IMR-90 (cell line): ENCODE measurements around the gene KCNJ3. TPM values are rescaled to one million over a fixed set of nuclear protein-coding genes. Genes with fewer than 3 reads are reported as not detected.

ENCODE experiments used
- ATAC-seq: fragments of 200-7000 bp; cut with Tn5 transposase; 2 replicates; pipeline ENCODE4 v1.9.1; 2020; ENCODE audit warnings: low read depth, mild to moderate bottlenecking, moderate library complexity
- BruUV-seq: library from RNA; stranded (reverse); fragments of 400-500 nt; replicated peaks from 2 replicates; lab custom pipeline; 2021; lab: Mats Ljungman, UMichigan
- CTCF ChIA-PET: fragments of 300-600 bp; formaldehyde crosslinking; extraction: SDS; loops from one replicate; lab custom pipeline; 2021; ENCODE audit warnings: antibody characterized with exemption; lab: Yijun Ruan, JAX
- POLR2A ChIA-PET: fragments of 300-600 bp; sonication (Branson Sonifier 250); formaldehyde crosslinking; loops from one replicate; lab custom pipeline; 2022; ENCODE audit warnings: antibody characterized with exemption; ENCODE audit not compliant: unreplicated experiment; lab: Charles Lee
- DNase-seq: peaks from one replicate; pipeline ENCODE4 v3.0.0; 2013
- H2AFZ ChIP-seq: replicated peaks from 2 replicates; pipeline ENCODE3; 2013; ENCODE audit warnings: low read length, mild to moderate bottlenecking; ENCODE audit not compliant: poor library complexity
- H2AK5ac ChIP-seq: 2 replicates; pipeline ENCODE4 v1.6.1; 2013; ENCODE audit warnings: low read depth, low read length, inconsistent platforms
- H2AK9ac ChIP-seq: replicated peaks from 2 replicates; pipeline ENCODE3; 2013; ENCODE audit warnings: mild to moderate bottlenecking, low read depth, low read length, moderate library complexity; ENCODE audit not compliant: poor library complexity
- H2BK120ac ChIP-seq: 2 replicates; pipeline ENCODE4 v1.6.1; 2013; ENCODE audit warnings: low read depth, low read length, inconsistent platforms
- H2BK15ac ChIP-seq: 3 replicates; pipeline ENCODE4 v1.6.1; 2013; ENCODE audit warnings: low read depth, low read length, inconsistent platforms
- H2BK20ac ChIP-seq: 2 replicates; pipeline ENCODE4 v1.6.1; 2013; ENCODE audit warnings: low read depth, mild to moderate bottlenecking, inconsistent platforms, low read length, moderate library complexity
- H2BK5ac ChIP-seq: 2 replicates; pipeline ENCODE4 v1.6.1; 2013; ENCODE audit warnings: mild to moderate bottlenecking, low read depth, low read length, inconsistent platforms; ENCODE audit not compliant: poor library complexity, severe bottlenecking
- H3K14ac ChIP-seq: replicated peaks from 2 replicates; pipeline ENCODE4 v1.6.1; 2013; ENCODE audit warnings: low read depth, low read length, inconsistent platforms
- H3K18ac ChIP-seq: 2 replicates; pipeline ENCODE4 v1.6.1; 2013; ENCODE audit warnings: low read depth, low read length, control low read depth
- H3K23ac ChIP-seq: 2 replicates; pipeline ENCODE4 v1.6.1; 2013; ENCODE audit warnings: low read depth, low read length, inconsistent platforms
- H3K27ac ChIP-seq: 2 replicates; pipeline ENCODE4 v1.5.1; 2013; ENCODE audit warnings: mild to moderate bottlenecking, control low read depth, low read length; ENCODE audit not compliant: insufficient read depth
- H3K27me3 ChIP-seq: 2 replicates; pipeline ENCODE4 v1.6.1; 2013; ENCODE audit warnings: low read length; ENCODE audit not compliant: control insufficient read depth, insufficient read depth
- H3K36me3 ChIP-seq: 2 replicates; pipeline ENCODE4 v1.6.1; 2013; ENCODE audit warnings: low read length, mixed read lengths; ENCODE audit not compliant: control insufficient read depth, insufficient read depth
- H3K4ac ChIP-seq: 2 replicates; pipeline ENCODE4 v1.6.1; 2013; ENCODE audit warnings: low read depth, low read length, inconsistent platforms
- H3K4me1 ChIP-seq: 2 replicates; pipeline ENCODE4 v1.6.1; 2013; ENCODE audit warnings: low read length, mixed read lengths; ENCODE audit not compliant: control insufficient read depth, insufficient read depth
- H3K4me2 ChIP-seq: 2 replicates; pipeline ENCODE4 v1.6.1; 2013; ENCODE audit warnings: low read depth, mild to moderate bottlenecking, control low read depth, low read length, moderate library complexity
- H3K4me3 ChIP-seq: 2 replicates; pipeline ENCODE4 v1.5.1; 2013; ENCODE audit warnings: low read depth, mild to moderate bottlenecking, control low read depth, low read length, moderate library complexity; ENCODE audit not compliant: insufficient read depth
- H3K56ac ChIP-seq: 2 replicates; pipeline ENCODE4 v1.6.1; 2013; ENCODE audit warnings: low read length, inconsistent platforms; ENCODE audit not compliant: insufficient read depth; ENCODE audit errors: extremely low read depth
- H3K79me1 ChIP-seq, 2 experiments: 2 replicates each; pipeline ENCODE4 v1.6.1; 2013; ENCODE audit warnings: low read length in 2 of 2, inconsistent platforms in 1 of 2, low read depth in 1 of 2
- H3K9ac ChIP-seq: 2 replicates; pipeline ENCODE4 v1.6.1; 2013; ENCODE audit warnings: low read depth, low read length, control low read depth
- H3K9me1 ChIP-seq: 2 replicates; pipeline ENCODE4 v1.6.1; 2013; ENCODE audit warnings: low read length, inconsistent platforms; ENCODE audit not compliant: insufficient read depth
- H3K9me3 ChIP-seq: 2 replicates; pipeline ENCODE4 v1.6.1; 2013; ENCODE audit warnings: low read length; ENCODE audit not compliant: control insufficient read depth, insufficient read depth
- H4K20me1 ChIP-seq: 2 replicates; pipeline ENCODE4 v1.6.1; 2013; ENCODE audit warnings: low read length, inconsistent platforms; ENCODE audit not compliant: insufficient read depth
- H4K5ac ChIP-seq: 2 replicates; pipeline ENCODE4 v1.6.1; 2013; ENCODE audit warnings: mild to moderate bottlenecking, low read depth, low read length, control low read depth
- H4K8ac ChIP-seq, 2 experiments: 2 replicates each; pipeline ENCODE4 v1.6.1; 2013; ENCODE audit warnings: low read depth in 2 of 2, low read length in 2 of 2, control low read depth in 1 of 2, inconsistent platforms in 1 of 2
- H4K91ac ChIP-seq: 2 replicates; pipeline ENCODE4 v1.6.1; 2013; ENCODE audit warnings: low read depth, low read length, inconsistent platforms; ENCODE audit not compliant: insufficient read depth
- BHLHE40 ChIP-seq: fragments of 150-350 bp; IDR thresholded peaks from 2 replicates; pipeline ENCODE4 v1.6.1; 2016; ENCODE audit warnings: mild to moderate bottlenecking, low read depth, low read length
- CEBPB ChIP-seq: IDR thresholded peaks from 2 replicates; pipeline ENCODE4 v1.6.1; 2012; ENCODE audit warnings: low read depth, low read length, improper control_type of control experiment
- CHD1 ChIP-seq: IDR thresholded peaks from 2 replicates; pipeline ENCODE4 v1.6.1; 2012; ENCODE audit warnings: low read depth, low read length, improper control_type of control experiment
- CTCF ChIP-seq: conservative IDR thresholded peaks from 2 replicates; pipeline ENCODE4 v1.5.1; 2012; ENCODE audit warnings: mild to moderate bottlenecking, low read depth, low read length, improper control_type of control experiment
- ELK1 ChIP-seq: fragments of 150-350 bp; IDR thresholded peaks from 2 replicates; pipeline ENCODE4 v1.6.1; 2016; ENCODE audit warnings: low read depth, mild to moderate bottlenecking, low read length, moderate library complexity, borderline replicate concordance
- FOS ChIP-seq: fragments of 150-350 bp; IDR thresholded peaks from 2 replicates; pipeline ENCODE4 v1.6.1; 2016; ENCODE audit warnings: low read depth, low read length
- MAFK ChIP-seq: IDR thresholded peaks from 2 replicates; pipeline ENCODE4 v1.6.1; 2012; ENCODE audit warnings: low read depth, low read length, improper control_type of control experiment
- MAZ ChIP-seq: IDR thresholded peaks from 2 replicates; pipeline ENCODE4 v1.6.1; 2012; ENCODE audit warnings: low read depth, mild to moderate bottlenecking, low read length, improper control_type of control experiment, moderate library complexity, borderline replicate concordance
- MXI1 ChIP-seq: IDR thresholded peaks from 2 replicates; pipeline ENCODE4 v1.6.1; 2012; ENCODE audit warnings: low read depth, mild to moderate bottlenecking, low read length, moderate library complexity, borderline replicate concordance
- NFE2L2 ChIP-seq: fragments of 150-350 bp; IDR thresholded peaks from 2 replicates; pipeline ENCODE4 v1.6.1; 2016; ENCODE audit warnings: low read depth, mild to moderate bottlenecking, low read length
- POLR2A ChIP-seq: IDR thresholded peaks from 2 replicates; pipeline ENCODE4 v1.6.1; 2012; ENCODE audit warnings: mild to moderate bottlenecking, low read depth, low read length
- RAD21 ChIP-seq: IDR thresholded peaks from 2 replicates; pipeline ENCODE4 v1.6.1; 2012; ENCODE audit warnings: low read length, improper control_type of control experiment
- RCOR1 ChIP-seq: IDR thresholded peaks from 2 replicates; pipeline ENCODE4 v1.6.1; 2012; ENCODE audit warnings: mild to moderate bottlenecking, low read length, improper control_type of control experiment; ENCODE audit not compliant: insufficient replicate concordance
- RFX5 ChIP-seq: IDR thresholded peaks from 2 replicates; pipeline ENCODE4 v1.8.0; 2012; ENCODE audit warnings: low read depth, mild to moderate bottlenecking, low read length, moderate library complexity
- SMC3 ChIP-seq: fragments of 150-350 bp; IDR thresholded peaks from 2 replicates; pipeline ENCODE4 v1.6.1; 2016; ENCODE audit warnings: low read depth, mild to moderate bottlenecking, antibody characterized with exemption, low read length, moderate library complexity
- USF2 ChIP-seq: fragments of 150-350 bp; IDR thresholded peaks from 2 replicates; pipeline ENCODE4 v1.6.1; 2017; ENCODE audit warnings: mild to moderate bottlenecking, antibody characterized with exemption, low read length, low read depth
- WGBS, 2 experiments: methylation state at CpG; one replicate each; pipeline versions ENCODE4 v1.1.5 to v1.1.7; 2013; ENCODE audit warnings: missing lambda C conversion rate in 2 of 2; ENCODE audit not compliant: insufficient read length in 1 of 2; ENCODE audit errors: extremely low coverage in 2 of 2; 5-methylcytosine and 5-hydroxymethylcytosine counted together
- dilution Hi-C: fragments of 300-500 bp; cut with HindIII; formaldehyde crosslinking; loops from one replicate; pipeline ENCODE4 v1.14.3; 2018; ENCODE audit warnings: low sequenced_read_pairs; ENCODE audit not compliant: unreplicated experiment
- in situ Hi-C: fragments of 300-500 bp; cut with MboI; formaldehyde crosslinking; loops from 3 replicates; pipeline ENCODE4 v1.14.3; 2019; ENCODE audit warnings: low sequenced_read_pairs, inconsistent platforms, mixed read lengths
- intact Hi-C: fragments of 100-400 bp; cut with micrococcal nuclease; formaldehyde crosslinking; loops from 2 replicates; pipeline ENCODE4 v1.10.0; 2022
- polyA plus RNA-seq, 3 experiments: library from polyadenylated mRNA; depleted of rRNA; stranded (reverse); fragments of >200 nt; gene quantifications; 2 replicates each; pipeline ENCODE4 v1.2.3, GENCODE V29; 2012; ENCODE audit warnings: low replicate concordance in 1 of 3
- total RNA-seq: library from RNA; depleted of rRNA; stranded (reverse); fragments of >200 nt; gene quantifications from 2 replicates; pipeline ENCODE4 v1.2.3, GENCODE V29; 2012

KCNJ3 gene
- total and polyA plus RNA-seq, 2 of the 4 experiments (the other 2 are of a cell fraction): not detected

GRCh38 chr2:154836632-154837031, 138.1 kb downstream of the KCNJ3 start:
- Histone ChIP-seq H3K4me3 (no peak overlapping the region), H4K91ac (no peak overlapping the region), H3K56ac (no peak overlapping the region), H3K14ac (no peak overlapping the region), H3K79me1 (no peaks in the 10 kb centered on the region), H2BK20ac (no peak overlapping the region), H3K36me3 (no peaks in the 10 kb centered on the region), H2BK15ac (no peak overlapping the region), H3K4ac (no peak overlapping the region), H2BK5ac (no peak overlapping the region), H3K27ac (no peak overlapping the region), H3K4me2 (no peak overlapping the region), H2AFZ (no peak overlapping the region), H3K18ac (no peak overlapping the region), H2BK120ac (no peak overlapping the region), H4K20me1 (no peaks in the 10 kb centered on the region), H3K9ac (no peak overlapping the region), H4K5ac (no peak overlapping the region), H3K27me3 (no peaks in the 10 kb centered on the region), H2AK9ac (no peak overlapping the region), H2AK5ac (no peak overlapping the region), H3K9me3 (0 out of 2 replicates have a peak, but pooled peaks cover 3% of the 10 kb centered on the region), H3K23ac (no peak overlapping the region), H4K8ac (no peak overlapping the region), H3K9me1 (no peaks in the 10 kb centered on the region), H3K4me1 (no peaks in the 10 kb centered on the region)
- ChIA-PET POLR2A (no interaction called here), CTCF (no interaction called here)
- ATAC-seq: no peak
- no TSS peak for BruUV-seq
- dilution Hi-C loops (no loop called here), in situ Hi-C loops (no loop called here), intact Hi-C loops (no loop called here)
- no peak for DNase-seq
- TF ChIP-seq CTCF (no peak), RFX5 (no peak), FOS (no peak), BHLHE40 (no peak), RCOR1 (no peak), ELK1 (no peak), USF2 (no peak), CHD1 (no peak), CEBPB (no peak), POLR2A (no peak), RAD21 (no peak), MAZ (no peak), MAFK (no peak), SMC3 (no peak), NFE2L2 (no peak), MXI1 (no peak)
- no CpG with 5 or more reads among the region's 2 CpGs for WGBS, 2 experiments
